ENCODE data around the gene DPP6. TPM values are rescaled to one million over a fixed set of nuclear protein-coding genes. Genes with fewer than 3 reads are reported as not detected.

The DPP6 gene
- total RNA-seq, 1 donor from 2014 or later: 2.2 TPM

- Mint-ChIP-seq H3K27ac (ENCODE audit: unreplicated experiment) (no peak overlapping the region), H3K27me3 (ENCODE audit: low read depth) (no peaks in the 10 kb centered on the region), H3K36me3 (ENCODE audit: low read depth) (no peaks in the 10 kb centered on the region), H3K4me1 (no peaks in the 10 kb centered on the region), H3K9me3 (no peaks in the 10 kb centered on the region), H3K4me3 (no peak overlapping the region)
- TF ChIP-seq CTCF (conservative IDR thresholded peaks at IDR 0.05): no peak
- DNase-seq (ENCODE audit: low read depth, low spot score): no peak
These were observed 843.9 kb downstream of the DPP6 start for GRCh38 chr7:154896076-154896475.

GRCh38 chr7:154898973-154899855, 847.0 kb downstream of the DPP6 start:
- Mint-ChIP-seq H3K27me3 (ENCODE audit: low read depth) (no peaks in the 10 kb centered on the region), H3K36me3 (ENCODE audit: low read depth) (no peaks in the 10 kb centered on the region), H3K9me3 (no peaks in the 10 kb centered on the region), H3K4me1 (peaks cover 8% of the 10 kb centered on the region), H3K4me3 (no peak overlapping the region), H3K27ac (ENCODE audit: unreplicated experiment) (no peak overlapping the region)
- no peak for DNase-seq (ENCODE audit: low read depth, low spot score)
- no peak for TF ChIP-seq CTCF (conservative IDR thresholded peaks at IDR 0.05)

GRCh38 chr7:154899862-154900261, 847.7 kb downstream of the DPP6 start:
- TF ChIP-seq CTCF (conservative IDR thresholded peaks at IDR 0.05): no peak
- Mint-ChIP-seq H3K9me3 (no peaks in the 10 kb centered on the region), H3K27me3 (ENCODE audit: low read depth) (no peaks in the 10 kb centered on the region), H3K27ac (ENCODE audit: unreplicated experiment) (no peak overlapping the region), H3K4me3 (no peak overlapping the region), H3K36me3 (ENCODE audit: low read depth) (no peaks in the 10 kb centered on the region), H3K4me1 (peaks cover 8% of the 10 kb centered on the region)
- DNase-seq (ENCODE audit: low read depth, low spot score): no peak

GRCh38 chr7:154902600-154903082, 850.4 kb downstream of the DPP6 start:
- no peak overlapping the region for H3K4me3 Mint-ChIP-seq
- no peak for TF ChIP-seq CTCF (conservative IDR thresholded peaks at IDR 0.05)
- H3K4me1 Mint-ChIP-seq: peaks cover 8% of the 10 kb centered on the region
- no peaks in the 10 kb centered on the region for H3K9me3 Mint-ChIP-seq
- DNase-seq (ENCODE audit: low read depth, low spot score): no peak
- H3K36me3 Mint-ChIP-seq (ENCODE audit: low read depth): no peaks in the 10 kb centered on the region
- H3K27me3 Mint-ChIP-seq (ENCODE audit: low read depth): no peaks in the 10 kb centered on the region
- no peak overlapping the region for H3K27ac Mint-ChIP-seq (ENCODE audit: unreplicated experiment)

- peaks cover 8% of the 10 kb centered on the region for H3K4me1 Mint-ChIP-seq
- no peak for DNase-seq (ENCODE audit: low read depth, low spot score)
- peaks cover 2% of the 10 kb centered on the region for H3K36me3 Mint-ChIP-seq (ENCODE audit: low read depth)
- no peaks in the 10 kb centered on the region for H3K9me3 Mint-ChIP-seq
- no peak for TF ChIP-seq CTCF (conservative IDR thresholded peaks at IDR 0.05)
- no peak overlapping the region for H3K4me3 Mint-ChIP-seq
- H3K27ac Mint-ChIP-seq (ENCODE audit: unreplicated experiment): peak overlapping the region; percentile 19
- no peaks in the 10 kb centered on the region for H3K27me3 Mint-ChIP-seq (ENCODE audit: low read depth)
These were observed 851.0 kb downstream of the DPP6 start for GRCh38 chr7:154903083-154903731.
